ENCODE measurements around the gene MID1IP1.

The MID1IP1 gene

GRCh38 chrX:38805432-38806389 lies 4.5 kb downstream of the MID1IP1 start:
- no peaks in the 10 kb centered on the region for H3K27me3 Mint-ChIP-seq
- ATAC-seq: peak; percentile 56
- H3K4me3 Mint-ChIP-seq: peak overlapping the region; percentile 95 to 96
- peaks cover 18% of the 10 kb centered on the region for H3K4me1 Mint-ChIP-seq
- no peaks in the 10 kb centered on the region for H3K9me3 Mint-ChIP-seq
- DNase-seq: peak; percentile 70 to 82
- H3K27ac Mint-ChIP-seq: peak overlapping the region; percentile 99 to 100

DNA sequence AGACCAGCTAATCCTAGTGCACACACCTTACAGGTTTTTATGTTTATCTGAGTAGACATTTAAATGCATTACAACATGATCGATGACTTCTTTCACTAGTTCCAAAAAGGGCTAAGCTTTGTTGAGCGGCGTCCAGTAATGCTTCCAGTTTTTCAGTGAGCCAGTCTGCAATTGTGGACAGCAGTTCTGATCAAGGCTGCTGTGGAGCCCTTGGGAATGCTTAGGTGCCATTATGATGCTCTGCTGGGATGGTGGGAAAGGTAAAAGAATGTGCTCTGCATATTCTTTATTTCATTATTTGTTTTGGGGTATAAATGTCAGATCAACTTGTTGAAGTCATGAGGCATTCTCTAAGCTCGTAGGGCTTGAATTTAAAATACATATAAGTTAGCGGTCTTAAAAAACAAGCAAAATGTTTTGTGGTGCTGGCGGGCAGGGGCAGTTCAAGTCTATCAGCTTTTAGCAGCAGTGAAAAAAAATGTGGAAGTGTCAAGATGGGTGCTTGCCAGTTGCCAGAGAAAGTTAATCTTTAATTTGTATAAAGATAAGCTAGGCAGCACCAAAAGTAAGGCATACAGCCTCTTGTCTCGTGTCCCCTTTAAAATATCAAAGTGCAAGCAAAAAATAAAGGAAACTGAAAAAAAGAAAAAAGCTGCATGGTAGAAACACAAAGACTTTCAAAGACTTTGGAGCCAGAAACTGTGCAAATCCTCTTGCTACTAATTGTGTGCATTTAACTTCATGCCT lies 5.8 kb downstream of the MID1IP1 start:
- ATAC-seq: no peak
- Mint-ChIP-seq H3K4me1 (peaks cover 22% of the 10 kb centered on the region), H3K4me3 (peak overlapping the region; percentile 79 to 96), H3K27ac (peak overlapping the region; percentile 99 to 100), H3K9me3 (no peaks in the 10 kb centered on the region), H3K27me3 (no peaks in the 10 kb centered on the region)
- DNase-seq: no peak

GRCh38 chrX:38807873-38808272 lies 6.6 kb downstream of the MID1IP1 start:
- peak overlapping the region; percentile 79 to 96 for H3K4me3 Mint-ChIP-seq
- DNase-seq (no peak), ATAC-seq (no peak)
- H3K27ac Mint-ChIP-seq: peak overlapping the region in 1 of 2 donors; percentile 90
- no peaks in the 10 kb centered on the region for H3K9me3 Mint-ChIP-seq
- H3K27me3 Mint-ChIP-seq: no peaks in the 10 kb centered on the region
- H3K4me1 Mint-ChIP-seq: peaks cover 31% of the 10 kb centered on the region

DNA sequence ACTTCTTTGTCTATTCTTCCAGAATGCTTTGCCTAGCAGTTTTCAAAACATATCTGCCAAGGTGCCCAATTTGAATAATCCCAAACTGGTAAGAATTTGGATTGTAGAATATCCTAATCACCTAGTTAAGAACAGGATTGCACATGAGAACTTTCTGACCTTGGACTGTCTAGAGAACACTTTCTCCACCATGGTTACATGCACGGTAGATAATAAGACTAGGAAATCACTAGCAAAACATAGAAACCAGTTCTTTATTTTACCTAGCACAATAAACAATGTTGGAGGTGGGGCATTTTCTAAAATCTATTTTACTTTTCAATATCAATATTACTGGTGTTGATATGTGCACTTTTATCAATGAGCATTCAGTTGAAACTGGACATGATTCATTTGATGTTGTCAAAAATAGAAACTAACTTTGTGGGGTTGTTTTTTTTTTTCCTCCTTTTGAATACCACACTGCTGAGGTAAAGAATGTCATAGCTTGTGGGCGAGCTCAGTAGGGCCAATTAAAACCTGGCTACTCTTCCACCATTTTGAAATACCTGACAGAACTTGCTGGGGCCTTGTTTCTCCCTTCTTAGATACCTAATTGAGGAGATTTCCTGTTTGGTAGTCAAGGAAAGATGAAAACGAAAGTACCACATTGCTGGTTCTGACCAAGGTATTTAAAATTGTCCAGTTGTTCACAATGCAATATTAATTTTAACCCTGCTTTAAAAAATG lies 10.4 kb downstream of the MID1IP1 start:
- H3K4me1 Mint-ChIP-seq: peaks cover 31% of the 10 kb centered on the region
- ATAC-seq: peak; percentile 89
- no peaks in the 10 kb centered on the region for H3K9me3 Mint-ChIP-seq

DNA sequence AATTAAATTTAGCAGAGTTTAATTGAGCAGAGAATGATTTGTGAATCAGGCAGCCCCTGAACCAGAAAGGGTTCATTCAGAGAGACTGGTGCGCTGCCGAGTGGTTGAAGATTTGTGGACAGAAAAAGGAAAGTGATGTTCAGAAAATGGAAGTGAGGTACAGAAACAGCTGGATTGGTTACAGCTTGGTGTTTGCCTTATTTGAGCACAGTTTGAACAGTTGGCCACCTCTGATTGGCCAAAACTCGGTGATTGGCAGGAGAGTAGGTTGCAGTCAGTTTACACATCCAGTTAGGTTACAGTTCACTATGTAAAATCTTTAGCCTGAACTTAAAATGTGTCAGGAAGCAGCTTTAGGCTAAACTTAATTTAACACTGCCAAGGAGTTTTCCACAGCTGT lies 14.9 kb downstream of the MID1IP1 start:
- H3K27ac Mint-ChIP-seq: peak overlapping the region in 1 of 2 donors; percentile 95
- DNase-seq: peak; percentile 8 to 60
- H3K4me1 Mint-ChIP-seq: peaks cover 16% of the 10 kb centered on the region
- no peaks in the 10 kb centered on the region for H3K9me3 Mint-ChIP-seq
- H3K27me3 Mint-ChIP-seq: no peaks in the 10 kb centered on the region
- peak overlapping the region; percentile 9 to 18 for H3K4me3 Mint-ChIP-seq
- peak; percentile 64 for ATAC-seq

More for the DNA sequence above, 10.4 kb downstream of the MID1IP1 start:
- Mint-ChIP-seq H3K27ac (peak overlapping the region; percentile 95 to 98), H3K4me3 (peak overlapping the region; percentile 71 to 80), H3K27me3 (no peaks in the 10 kb centered on the region)
- peak; percentile 21 to 47 for DNase-seq

GRCh38 chrX:38817004-38817703 lies 15.9 kb downstream of the MID1IP1 start:
- H3K4me1 Mint-ChIP-seq: peaks cover 8% of the 10 kb centered on the region
- H3K27me3 Mint-ChIP-seq: no peaks in the 10 kb centered on the region
- peak overlapping the region in 1 of 2 donors; percentile 58 for H3K4me3 Mint-ChIP-seq
- ATAC-seq (peak; percentile 54), DNase-seq (no peak)
- H3K27ac Mint-ChIP-seq: peak overlapping the region; percentile 67 to 95
- no peaks in the 10 kb centered on the region for H3K9me3 Mint-ChIP-seq

GRCh38 chrX:38819163-38819562 lies 17.9 kb downstream of the MID1IP1 start:
- no peaks in the 10 kb centered on the region for H3K9me3 Mint-ChIP-seq
- H3K4me1 Mint-ChIP-seq: no peaks in the 10 kb centered on the region
- H3K4me3 Mint-ChIP-seq: no peak overlapping the region
- DNase-seq (no peak), ATAC-seq (no peak)
- H3K27ac Mint-ChIP-seq: no peak overlapping the region
- no peaks in the 10 kb centered on the region for H3K27me3 Mint-ChIP-seq

- Mint-ChIP-seq H3K27ac (no peak overlapping the region), H3K4me1 (no peaks in the 10 kb centered on the region), H3K4me3 (no peak overlapping the region), H3K27me3 (no peaks in the 10 kb centered on the region), H3K9me3 (no peaks in the 10 kb centered on the region)
- ATAC-seq: no peak
- DNase-seq: no peak
These were observed 18.4 kb downstream of the MID1IP1 start for GRCh38 chrX:38819709-38820108.

DNA sequence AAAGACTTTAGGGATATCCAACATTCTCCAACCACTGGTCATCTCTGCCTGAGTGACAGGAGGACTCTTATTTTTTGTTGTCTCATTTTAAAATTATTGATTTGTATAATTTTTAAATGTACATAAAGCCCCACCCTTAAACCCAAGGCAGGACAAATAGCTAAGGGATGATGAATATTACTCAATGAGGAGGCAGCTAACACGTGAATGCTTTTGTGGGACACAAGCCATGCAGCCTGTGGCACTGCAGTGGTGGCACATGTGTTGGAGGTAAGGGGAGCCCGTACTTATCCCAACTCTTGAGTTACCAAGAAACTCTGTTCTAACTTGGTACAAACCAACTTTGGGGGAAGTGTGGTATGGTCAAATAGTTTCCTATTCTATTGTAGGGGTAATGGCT lies 19.5 kb downstream of the MID1IP1 start:
- H3K9me3 Mint-ChIP-seq: no peaks in the 10 kb centered on the region
- H3K27me3 Mint-ChIP-seq: no peaks in the 10 kb centered on the region
- no peak overlapping the region for H3K27ac Mint-ChIP-seq
- ATAC-seq (no peak), DNase-seq (no peak)
- no peaks in the 10 kb centered on the region for H3K4me1 Mint-ChIP-seq
- H3K4me3 Mint-ChIP-seq: no peak overlapping the region

- no peak for ATAC-seq
- Mint-ChIP-seq H3K27me3 (no peaks in the 10 kb centered on the region), H3K27ac (no peak overlapping the region), H3K9me3 (no peaks in the 10 kb centered on the region), H3K4me3 (no peak overlapping the region), H3K4me1 (no peaks in the 10 kb centered on the region)
- DNase-seq: no peak
These were observed 22.9 kb downstream of the MID1IP1 start for GRCh38 chrX:38824176-38824575.

GRCh38 chrX:38831949-38832348 lies 30.7 kb downstream of the MID1IP1 start:
- Mint-ChIP-seq H3K27me3 (no peaks in the 10 kb centered on the region), H3K4me3 (no peak overlapping the region), H3K27ac (no peak overlapping the region), H3K4me1 (no peaks in the 10 kb centered on the region), H3K9me3 (no peaks in the 10 kb centered on the region)
- DNase-seq: no peak
- no peak for ATAC-seq

- Mint-ChIP-seq H3K4me3 (no peak overlapping the region), H3K27me3 (no peaks in the 10 kb centered on the region), H3K4me1 (no peaks in the 10 kb centered on the region), H3K27ac (no peak overlapping the region), H3K9me3 (no peaks in the 10 kb centered on the region)
- ATAC-seq (no peak), DNase-seq (no peak)
These were observed 36.1 kb downstream of the MID1IP1 start for GRCh38 chrX:38837389-38837788.

DNA sequence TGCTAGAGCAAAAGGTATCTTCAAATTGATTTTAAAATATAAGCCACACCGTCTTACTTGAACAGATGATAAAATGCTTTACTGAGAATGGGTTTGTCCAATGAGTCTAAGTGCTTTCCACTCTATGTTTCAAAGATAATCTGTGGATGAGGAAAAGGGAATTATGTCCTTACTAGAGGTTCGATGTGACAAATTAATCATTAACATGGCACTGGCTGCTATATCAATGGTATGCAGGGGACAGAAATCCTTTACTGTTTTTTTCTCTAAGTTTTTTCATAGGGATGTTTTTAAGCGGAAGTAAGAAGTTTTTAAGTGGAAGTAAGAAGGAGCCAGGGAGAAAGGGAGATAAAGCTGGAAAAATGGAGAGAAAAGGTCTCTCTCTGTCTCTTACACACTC lies 38.0 kb downstream of the MID1IP1 start:
- DNase-seq (no peak), ATAC-seq (no peak)
- Mint-ChIP-seq H3K9me3 (no peaks in the 10 kb centered on the region), H3K4me1 (no peaks in the 10 kb centered on the region), H3K27ac (no peak overlapping the region), H3K27me3 (no peaks in the 10 kb centered on the region), H3K4me3 (no peak overlapping the region)

DNA sequence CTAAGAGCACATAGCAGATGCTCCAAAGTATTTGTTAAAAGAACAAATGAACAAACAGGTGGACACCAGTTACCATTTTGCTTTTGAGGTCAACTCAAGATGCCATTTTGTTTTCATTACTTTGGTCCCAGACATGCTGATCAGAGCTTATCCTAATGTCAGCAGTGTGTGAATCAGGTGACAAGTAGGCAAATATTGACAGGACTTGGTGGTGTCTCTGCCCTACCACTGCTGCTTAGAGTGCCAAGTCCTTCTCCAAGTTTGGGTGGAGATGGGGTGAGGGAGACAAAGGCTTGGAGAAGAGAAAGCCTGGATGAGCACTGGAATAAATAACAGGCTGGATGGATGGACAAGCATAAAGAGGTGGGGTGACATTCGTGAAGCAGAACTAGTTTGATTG lies 38.7 kb downstream of the MID1IP1 start:
- Mint-ChIP-seq H3K4me3 (no peak overlapping the region), H3K4me1 (no peaks in the 10 kb centered on the region), H3K27me3 (no peaks in the 10 kb centered on the region), H3K9me3 (no peaks in the 10 kb centered on the region), H3K27ac (no peak overlapping the region)
- no peak for DNase-seq
- no peak for ATAC-seq

GRCh38 chrX:38841750-38842149 lies 40.5 kb downstream of the MID1IP1 start:
- peaks cover 10% of the 10 kb centered on the region for H3K4me1 Mint-ChIP-seq
- DNase-seq (no peak), ATAC-seq (no peak)
- H3K4me3 Mint-ChIP-seq: no peak overlapping the region
- no peaks in the 10 kb centered on the region for H3K9me3 Mint-ChIP-seq
- no peak overlapping the region for H3K27ac Mint-ChIP-seq
- H3K27me3 Mint-ChIP-seq: no peaks in the 10 kb centered on the region
